Activated B cell treated with CpG ODN at 0.5 μM for 24 hours (primary cell): ENCODE results near the gene ST6GALNAC3. TPM values are rescaled to one million over a fixed set of nuclear protein-coding genes. Genes with fewer than 3 reads are reported as not detected.

Source experiments
- ATAC-seq: fragments of 200-7000 bp; cut with Tn5 transposase; one replicate; pipeline ENCODE4 v1.10.0; 2021; ENCODE audit warnings: low read depth, mild to moderate bottlenecking, moderate library complexity
- CTCF ChIA-PET: fragments of 350-600 bp; sonication (Branson Sonifier 250); formaldehyde crosslinking; loops from one replicate; lab custom pipeline; 2021; ENCODE audit warnings: antibody characterized with exemption; lab: Charles Lee
- POLR2A ChIA-PET: fragments of 350-600 bp; sonication (Branson Sonifier 250); formaldehyde crosslinking; loops from one replicate; lab custom pipeline; 2021; ENCODE audit warnings: antibody characterized with exemption; lab: Charles Lee
- DNase-seq: peaks from one replicate; pipeline ENCODE4 v3.0.0; 2022
- H3K27ac Mint-ChIP-seq: one replicate; pipeline ENCODE4 v1.8.0; 2020; ENCODE audit warnings: mixed read lengths
- H3K27me3 Mint-ChIP-seq: one replicate; pipeline ENCODE4 v1.8.0; 2021; ENCODE audit warnings: mixed read lengths
- H3K36me3 Mint-ChIP-seq: one replicate; pipeline ENCODE4 v1.8.0; 2021; ENCODE audit warnings: low read depth, mixed read lengths
- H3K4me1 Mint-ChIP-seq: one replicate; pipeline ENCODE4 v1.8.0; 2021; ENCODE audit warnings: mixed read lengths
- H3K4me3 Mint-ChIP-seq: one replicate; pipeline ENCODE4 v1.8.0; 2020; ENCODE audit warnings: mild to moderate bottlenecking, mixed read lengths
- H3K9me3 Mint-ChIP-seq: one replicate; pipeline ENCODE4 v1.8.0; 2020; ENCODE audit warnings: mixed read lengths
- CTCF ChIP-seq: fragments of 200-600 bp; IDR thresholded peaks from one replicate; pipeline ENCODE4 v1.8.0; 2022; ENCODE audit warnings: antibody characterized with exemption, mild to moderate bottlenecking
- intact Hi-C: fragments of 100-400 bp; cut with micrococcal nuclease; formaldehyde crosslinking; loops from one replicate; pipeline ENCODE4 v1.15.1; 2024
- total RNA-seq: library from RNA; stranded (reverse); gene quantifications from 2 replicates; pipeline ENCODE4 v1.2.3, GENCODE V29; 2022

ST6GALNAC3 gene
- total RNA-seq, 1 donor from 2014 or later, result 12.6 TPM

GRCh38 chr1:76035053-76035452 is 39.5 kb upstream of the ST6GALNAC3 start:
- TF ChIP-seq CTCF, result no peak
- no peaks in the 10 kb centered on the region for H3K4me1 Mint-ChIP-seq

GRCh38 chr1:76037324-76037723 is 37.2 kb upstream of the ST6GALNAC3 start:
- H3K4me3 Mint-ChIP-seq, result no peak overlapping the region
- ATAC-seq, result no peak
- H3K27ac Mint-ChIP-seq, result no peak overlapping the region
- H3K9me3 Mint-ChIP-seq, result no peaks in the 10 kb centered on the region
- POLR2A ChIA-PET, result no interaction called here
- CTCF ChIA-PET, result no interaction called here
- H3K36me3 Mint-ChIP-seq, result no peaks in the 10 kb centered on the region
- TF ChIP-seq CTCF, result no peak
- no peak for DNase-seq
- H3K4me1 Mint-ChIP-seq, result no peaks in the 10 kb centered on the region
- no peaks in the 10 kb centered on the region for H3K27me3 Mint-ChIP-seq
- intact Hi-C loops, result no loop called here

More at GRCh38 chr1:76035053-76035452, 39.5 kb upstream of the ST6GALNAC3 start:
- Mint-ChIP-seq H3K9me3 (no peaks in the 10 kb centered on the region), H3K36me3 (no peaks in the 10 kb centered on the region), H3K27me3 (no peaks in the 10 kb centered on the region), H3K4me3 (no peak overlapping the region), H3K27ac (no peak overlapping the region)
- CTCF ChIA-PET, result no interaction called here
- intact Hi-C loops, result no loop called here
- no peak for ATAC-seq
- no peak for DNase-seq
- POLR2A ChIA-PET, result no interaction called here

- H3K9me3 Mint-ChIP-seq, result no peaks in the 10 kb centered on the region
Measured at GRCh38 chr1:76038287-76039004, 36.1 kb upstream of the ST6GALNAC3 start.

GRCh38 chr1:76046149-76046548 is 28.4 kb upstream of the ST6GALNAC3 start:
- intact Hi-C loops, result no loop called here
- no peak for TF ChIP-seq CTCF
- H3K9me3 Mint-ChIP-seq, result no peaks in the 10 kb centered on the region
- CTCF ChIA-PET, result no interaction called here
- peaks cover 2% of the 10 kb centered on the region for H3K27me3 Mint-ChIP-seq
- ATAC-seq (no peak), DNase-seq (no peak)
- no peaks in the 10 kb centered on the region for H3K4me1 Mint-ChIP-seq
- H3K27ac Mint-ChIP-seq, result no peak overlapping the region
- H3K36me3 Mint-ChIP-seq, result no peaks in the 10 kb centered on the region
- H3K4me3 Mint-ChIP-seq, result no peak overlapping the region
- POLR2A ChIA-PET, result no interaction called here

More at GRCh38 chr1:76038287-76039004, 36.1 kb upstream of the ST6GALNAC3 start:
- CTCF ChIA-PET, result no interaction called here
- no peak for TF ChIP-seq CTCF
- no peak overlapping the region for H3K27ac Mint-ChIP-seq
- no peak overlapping the region for H3K4me3 Mint-ChIP-seq
- ATAC-seq (no peak), DNase-seq (no peak)
- intact Hi-C loops, result no loop called here
- H3K36me3 Mint-ChIP-seq, result no peaks in the 10 kb centered on the region
- H3K27me3 Mint-ChIP-seq, result no peaks in the 10 kb centered on the region
- H3K4me1 Mint-ChIP-seq, result no peaks in the 10 kb centered on the region
- POLR2A ChIA-PET, result no interaction called here

GRCh38 chr1:76048219-76048618 is 26.3 kb upstream of the ST6GALNAC3 start:
- intact Hi-C loops, result no loop called here
- Mint-ChIP-seq H3K36me3 (no peaks in the 10 kb centered on the region), H3K27ac (no peak overlapping the region), H3K4me3 (no peak overlapping the region), H3K4me1 (no peaks in the 10 kb centered on the region), H3K27me3 (peaks cover 9% of the 10 kb centered on the region), H3K9me3 (no peaks in the 10 kb centered on the region)
- CTCF ChIA-PET, result no interaction called here
- POLR2A ChIA-PET, result no interaction called here
- ATAC-seq (no peak), DNase-seq (no peak)
- TF ChIP-seq CTCF, result no peak
